ENCODE data around the gene CPEB2. TPM values are rescaled to one million over a fixed set of nuclear protein-coding genes. Genes with fewer than 3 reads are reported as not detected.

CPEB2 gene
- total and polyA plus RNA-seq, 3 experiments from 2014 or later, result 0.84 to 9.3 (median 9.1) TPM

- DNase-seq, result no peak
- H3K4me1 Mint-ChIP-seq, result no peaks in the 10 kb centered on the region
- H3K27me3 Mint-ChIP-seq, result peaks cover 12 to 21% of the 10 kb centered on the region in 2 donors
- Histone ChIP-seq H3K4me1 (ENCODE audit: insufficient read depth, low read length) (no peaks in the 10 kb centered on the region), H3K27me3 (ENCODE audit: insufficient read depth, low read length, poor library complexity, severe bottlenecking) (no peaks in the 10 kb centered on the region), H3K36me3 (ENCODE audit: insufficient read depth, low read length) (no peaks in the 10 kb centered on the region), H3K27ac (ENCODE audit: low read depth, low read length) (no peak overlapping the region), H3K9me3 (ENCODE audit: low read length) (no peaks in the 10 kb centered on the region), H3K4me3 (ENCODE audit: low read length) (no peak overlapping the region)
- H3K4me3 Mint-ChIP-seq, result no peak overlapping the region
- POLR2A ChIA-PET, result no interaction called here
- H3K36me3 Mint-ChIP-seq, result peaks cover 0 to 3% (median 0%) of the 10 kb centered on the region in 3 donors
- CTCF ChIA-PET, result no interaction called here
- no peak overlapping the region for H3K27ac Mint-ChIP-seq
- H3K9me3 Mint-ChIP-seq, result peaks cover 0 to 3% (median 0%) of the 10 kb centered on the region in 5 donors
These were observed 86.2 kb downstream of the CPEB2 start for GRCh38 chr4:15088394-15089035.

DNA sequence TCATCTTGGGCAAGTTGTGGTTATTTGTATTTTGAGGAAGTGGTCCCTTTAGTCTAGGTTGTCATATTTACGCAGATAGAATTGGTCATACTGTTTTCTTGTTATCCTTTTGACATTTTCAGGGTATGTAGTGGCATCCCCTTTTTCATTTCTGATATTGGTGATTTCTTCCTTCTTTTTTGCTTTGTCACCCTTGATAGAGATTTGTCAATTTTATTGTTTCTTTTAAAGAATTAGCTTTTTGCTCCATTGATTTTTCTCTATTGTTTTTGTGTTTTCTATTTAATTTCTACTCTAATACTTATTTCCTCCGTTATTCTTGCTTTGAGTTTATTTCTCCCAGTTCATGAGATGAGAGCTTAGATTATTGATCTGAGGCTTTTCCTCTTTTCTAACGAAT lies 87.7 kb downstream of the CPEB2 start:
- no peaks in the 10 kb centered on the region for H3K4me1 Mint-ChIP-seq
- ChIA-PET POLR2A (no interaction called here), CTCF (no interaction called here)

DNA sequence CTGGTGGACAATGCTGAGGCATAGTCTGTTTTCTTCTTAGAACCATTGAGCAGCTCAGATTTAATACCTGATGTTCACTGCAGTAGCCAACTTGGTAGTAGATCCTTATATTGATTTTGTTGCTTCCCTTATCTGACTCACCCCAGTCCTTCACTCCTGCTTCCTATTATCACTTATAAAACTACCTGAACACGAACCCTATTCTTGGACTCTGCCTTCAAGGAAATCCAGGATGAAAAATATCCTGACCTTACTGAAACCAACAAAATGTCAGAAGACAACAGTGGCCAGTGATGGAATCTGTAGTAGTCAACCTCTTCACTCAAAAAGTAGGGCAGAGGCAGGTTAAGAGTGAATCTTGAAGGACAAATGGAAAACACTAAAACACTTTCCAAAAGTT lies 98.1 kb downstream of the CPEB2 start:
- Mint-ChIP-seq H3K27me3 (peaks cover 4 to 28% of the 10 kb centered on the region in 2 donors), H3K9me3 (no peaks in the 10 kb centered on the region), H3K27ac (no peak overlapping the region), H3K4me3 (no peak overlapping the region), H3K4me1 (no peaks in the 10 kb centered on the region), H3K36me3 (no peaks in the 10 kb centered on the region)
- Histone ChIP-seq H3K36me3 (ENCODE audit: insufficient read depth, low read length) (no peaks in the 10 kb centered on the region), H3K4me3 (ENCODE audit: low read length) (no peak overlapping the region), H3K9me3 (ENCODE audit: low read length) (no peaks in the 10 kb centered on the region), H3K27ac (ENCODE audit: low read depth, low read length) (no peak overlapping the region), H3K27me3 (ENCODE audit: insufficient read depth, low read length, poor library complexity, severe bottlenecking) (no peaks in the 10 kb centered on the region), H3K4me1 (ENCODE audit: insufficient read depth, low read length) (no peaks in the 10 kb centered on the region)
- no peak for DNase-seq
- POLR2A ChIA-PET, result no interaction called here
- CTCF ChIA-PET, result no interaction called here

More for the DNA sequence above, 87.7 kb downstream of the CPEB2 start:
- peaks cover 0 to 5% (median 0%) of the 10 kb centered on the region in 5 donors for H3K9me3 Mint-ChIP-seq
- Histone ChIP-seq H3K4me1 (ENCODE audit: insufficient read depth, low read length) (no peaks in the 10 kb centered on the region), H3K9me3 (ENCODE audit: low read length) (no peaks in the 10 kb centered on the region), H3K27ac (ENCODE audit: low read depth, low read length) (no peak overlapping the region), H3K36me3 (ENCODE audit: insufficient read depth, low read length) (no peaks in the 10 kb centered on the region), H3K27me3 (ENCODE audit: insufficient read depth, low read length, poor library complexity, severe bottlenecking) (no peaks in the 10 kb centered on the region), H3K4me3 (ENCODE audit: low read length) (no peak overlapping the region)
- H3K27me3 Mint-ChIP-seq, result peaks cover 12 to 27% of the 10 kb centered on the region in 2 donors
- H3K36me3 Mint-ChIP-seq, result peaks cover 0 to 3% (median 0%) of the 10 kb centered on the region in 3 donors
- no peak overlapping the region for H3K27ac Mint-ChIP-seq
- H3K4me3 Mint-ChIP-seq, result no peak overlapping the region
- no peak for DNase-seq

DNA sequence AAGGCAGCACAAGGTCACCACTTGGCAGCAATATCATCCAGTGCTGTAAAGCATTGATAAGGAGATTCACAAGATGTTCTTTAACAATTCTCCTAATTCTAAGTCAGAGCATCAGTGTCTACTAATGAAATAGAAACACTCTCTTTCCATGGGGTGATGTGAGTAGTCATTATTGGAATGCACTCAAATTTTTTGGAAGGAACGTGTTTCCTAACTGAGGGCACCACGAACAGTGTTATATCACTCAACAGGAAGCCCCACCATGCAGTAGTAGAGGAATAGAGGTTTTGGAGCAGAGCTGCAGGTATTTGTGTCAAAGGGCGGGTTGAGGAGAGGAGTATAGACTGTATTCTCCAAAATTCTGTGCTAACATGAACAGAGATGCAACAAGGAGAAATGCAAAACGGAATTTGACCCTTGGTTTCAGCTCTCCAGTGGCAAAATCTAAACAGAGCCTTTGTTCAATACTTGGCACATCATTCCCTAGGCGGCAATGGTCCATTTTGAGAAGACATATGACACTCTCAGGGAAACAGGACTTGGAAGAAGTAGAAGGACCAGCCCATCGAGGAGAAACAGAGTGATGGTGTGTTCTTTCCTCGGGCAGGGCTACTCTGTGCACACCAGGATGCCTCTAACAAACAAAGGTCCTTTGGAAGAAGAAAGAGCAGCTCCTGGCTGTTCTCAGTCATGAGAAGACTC lies 98.9 kb downstream of the CPEB2 start:
- POLR2A ChIA-PET, result no interaction called here
- CTCF ChIA-PET, result no interaction called here
- H3K4me1 ChIP-seq (ENCODE audit: insufficient read depth, low read length), result no peaks in the 10 kb centered on the region
- H3K9me3 ChIP-seq (ENCODE audit: low read length), result no peaks in the 10 kb centered on the region
- Mint-ChIP-seq H3K27ac (no peak overlapping the region), H3K27me3 (peaks cover 4 to 28% of the 10 kb centered on the region in 2 donors), H3K9me3 (no peaks in the 10 kb centered on the region), H3K36me3 (no peaks in the 10 kb centered on the region), H3K4me3 (no peak overlapping the region), H3K4me1 (no peaks in the 10 kb centered on the region)
- no peak overlapping the region for H3K4me3 ChIP-seq (ENCODE audit: low read length)
- H3K27ac ChIP-seq (ENCODE audit: low read depth, low read length), result no peak overlapping the region
- H3K27me3 ChIP-seq (ENCODE audit: insufficient read depth, low read length, poor library complexity, severe bottlenecking), result no peaks in the 10 kb centered on the region
- no peaks in the 10 kb centered on the region for H3K36me3 ChIP-seq (ENCODE audit: insufficient read depth, low read length)
- no peak for DNase-seq

- Mint-ChIP-seq H3K4me3 (no peak overlapping the region), H3K9me3 (no peaks in the 10 kb centered on the region), H3K27me3 (peaks cover 6 to 19% of the 10 kb centered on the region in 2 donors), H3K4me1 (no peaks in the 10 kb centered on the region), H3K27ac (no peak overlapping the region), H3K36me3 (no peaks in the 10 kb centered on the region)
- Histone ChIP-seq H3K9me3 (ENCODE audit: low read length) (no peaks in the 10 kb centered on the region), H3K4me1 (ENCODE audit: insufficient read depth, low read length) (no peaks in the 10 kb centered on the region), H3K4me3 (ENCODE audit: low read length) (no peak overlapping the region), H3K27me3 (ENCODE audit: insufficient read depth, low read length, poor library complexity, severe bottlenecking) (no peaks in the 10 kb centered on the region), H3K36me3 (ENCODE audit: insufficient read depth, low read length) (no peaks in the 10 kb centered on the region), H3K27ac (ENCODE audit: low read depth, low read length) (no peak overlapping the region)
- CTCF ChIA-PET, result no interaction called here
- no peak for DNase-seq
- POLR2A ChIA-PET, result no interaction called here
These were observed 102.5 kb downstream of the CPEB2 start for GRCh38 chr4:15104825-15105224.

DNA sequence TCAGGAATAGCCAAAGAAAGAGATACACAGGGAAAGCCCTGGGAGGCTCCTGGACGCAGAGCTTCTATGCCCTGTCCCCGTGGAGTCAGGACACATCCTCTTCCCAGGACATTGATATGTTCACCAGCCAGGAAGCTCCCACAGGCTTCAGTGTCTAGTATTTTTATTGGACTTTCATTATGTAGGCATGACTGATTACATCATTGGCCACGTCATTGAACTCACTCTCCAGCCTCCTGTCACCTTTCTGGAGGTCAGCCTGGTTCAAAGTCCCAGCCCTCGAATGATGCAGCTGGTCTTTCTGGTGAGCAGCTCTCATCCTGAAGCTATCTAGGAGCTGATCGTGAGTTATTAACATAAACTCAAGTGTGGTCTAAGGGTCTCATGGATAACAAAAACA lies 104.1 kb downstream of the CPEB2 start:
- ChIA-PET POLR2A (no interaction called here), CTCF (no interaction called here)
- Histone ChIP-seq H3K4me3 (ENCODE audit: low read length) (no peak overlapping the region), H3K4me1 (ENCODE audit: insufficient read depth, low read length) (no peaks in the 10 kb centered on the region), H3K36me3 (ENCODE audit: insufficient read depth, low read length) (no peaks in the 10 kb centered on the region), H3K27ac (ENCODE audit: low read depth, low read length) (no peak overlapping the region), H3K9me3 (ENCODE audit: low read length) (no peaks in the 10 kb centered on the region), H3K27me3 (ENCODE audit: insufficient read depth, low read length, poor library complexity, severe bottlenecking) (no peaks in the 10 kb centered on the region)
- H3K27ac Mint-ChIP-seq, result no peak overlapping the region
- H3K4me3 Mint-ChIP-seq, result no peak overlapping the region
- no peaks in the 10 kb centered on the region for H3K4me1 Mint-ChIP-seq
- peaks cover 6 to 7% of the 10 kb centered on the region in 2 donors for H3K27me3 Mint-ChIP-seq
- H3K9me3 Mint-ChIP-seq, result no peaks in the 10 kb centered on the region
- H3K36me3 Mint-ChIP-seq, result no peaks in the 10 kb centered on the region
- DNase-seq, result no peak

DNA sequence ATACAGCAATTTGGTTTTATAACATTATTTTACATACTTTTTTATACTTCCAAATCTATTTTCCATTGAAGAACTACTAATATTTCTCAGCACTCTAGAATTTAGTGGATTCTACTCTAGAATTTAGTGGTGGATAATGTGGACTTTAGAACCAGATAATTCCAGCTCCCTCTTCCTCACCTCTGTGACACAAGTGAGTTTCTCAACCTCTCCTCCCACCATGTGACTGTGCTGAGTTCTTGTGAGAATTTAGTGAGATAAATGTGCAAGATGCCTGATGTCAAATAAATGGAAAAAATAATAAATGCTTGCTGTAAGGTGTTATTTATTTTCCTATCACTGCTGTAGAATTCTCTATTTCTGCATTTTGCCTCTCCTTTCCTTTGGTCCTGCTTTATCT lies 107.3 kb downstream of the CPEB2 start:
- H3K36me3 ChIP-seq (ENCODE audit: insufficient read depth, low read length), result no peaks in the 10 kb centered on the region
- no peak overlapping the region for H3K4me3 Mint-ChIP-seq
- ChIA-PET POLR2A (no interaction called here), CTCF (no interaction called here)
- no peak overlapping the region for H3K27ac ChIP-seq (ENCODE audit: low read depth, low read length)
- no peaks in the 10 kb centered on the region for H3K4me1 Mint-ChIP-seq
- DNase-seq, result no peak
- H3K9me3 ChIP-seq (ENCODE audit: low read length), result no peaks in the 10 kb centered on the region
- H3K9me3 Mint-ChIP-seq, result peaks cover 0 to 2% (median 0%) of the 10 kb centered on the region in 5 donors
- no peaks in the 10 kb centered on the region for H3K36me3 Mint-ChIP-seq
- H3K4me1 ChIP-seq (ENCODE audit: insufficient read depth, low read length), result no peaks in the 10 kb centered on the region
- no peak overlapping the region for H3K4me3 ChIP-seq (ENCODE audit: low read length)
- peaks cover 0 to 3% of the 10 kb centered on the region in 2 donors for H3K27me3 Mint-ChIP-seq
- no peak overlapping the region for H3K27ac Mint-ChIP-seq
- no peaks in the 10 kb centered on the region for H3K27me3 ChIP-seq (ENCODE audit: insufficient read depth, low read length, poor library complexity, severe bottlenecking)

DNA sequence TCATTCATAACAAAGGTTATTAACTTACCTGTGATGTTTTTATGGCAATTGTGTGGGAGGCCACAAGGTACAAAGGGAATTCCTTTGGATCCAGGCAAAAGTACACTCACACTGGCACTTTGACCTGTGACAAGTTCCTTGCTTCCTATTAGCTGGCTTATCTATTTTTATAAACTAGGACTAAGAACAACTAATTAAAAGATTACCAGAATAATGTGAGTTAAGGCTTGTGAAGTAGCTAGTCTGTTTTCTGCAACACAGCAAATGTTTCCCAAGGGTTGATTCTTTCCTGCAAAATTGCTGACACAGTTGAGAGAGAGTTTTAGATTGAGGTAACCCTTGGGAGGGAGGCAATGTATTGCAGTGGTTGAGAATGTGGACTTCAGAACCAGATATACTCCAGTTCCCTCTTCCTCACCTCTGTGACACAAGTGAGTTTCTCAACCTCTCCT lies 107.9 kb downstream of the CPEB2 start:
- no peaks in the 10 kb centered on the region for H3K9me3 ChIP-seq (ENCODE audit: low read length)

More for the DNA sequence above, 107.9 kb downstream of the CPEB2 start:
- Histone ChIP-seq H3K4me1 (ENCODE audit: insufficient read depth, low read length) (no peaks in the 10 kb centered on the region), H3K4me3 (ENCODE audit: low read length) (no peak overlapping the region), H3K27ac (ENCODE audit: low read depth, low read length) (no peak overlapping the region), H3K27me3 (ENCODE audit: insufficient read depth, low read length, poor library complexity, severe bottlenecking) (no peaks in the 10 kb centered on the region), H3K36me3 (ENCODE audit: insufficient read depth, low read length) (no peaks in the 10 kb centered on the region)
- H3K9me3 Mint-ChIP-seq, result peaks cover 0 to 2% (median 1%) of the 10 kb centered on the region in 5 donors
- CTCF ChIA-PET, result no interaction called here
- no peaks in the 10 kb centered on the region for H3K4me1 Mint-ChIP-seq
- H3K27ac Mint-ChIP-seq, result no peak overlapping the region
- no peak for DNase-seq
- H3K36me3 Mint-ChIP-seq, result no peaks in the 10 kb centered on the region
- H3K27me3 Mint-ChIP-seq, result peaks cover 3% of the 10 kb centered on the region in 2 donors
- no peak overlapping the region for H3K4me3 Mint-ChIP-seq
- POLR2A ChIA-PET, result no interaction called here
